ENCODE data around the gene ACVRL1. TPM values are rescaled to one million over a fixed set of nuclear protein-coding genes. Genes with fewer than 3 reads are reported as not detected.
A peak's percentile ranks its signal among the peaks of the same experiment; 100 is the strongest.

ACVRL1 gene
- total RNA-seq, 1 donor from 2014 or later, result 4.9 TPM

DNA sequence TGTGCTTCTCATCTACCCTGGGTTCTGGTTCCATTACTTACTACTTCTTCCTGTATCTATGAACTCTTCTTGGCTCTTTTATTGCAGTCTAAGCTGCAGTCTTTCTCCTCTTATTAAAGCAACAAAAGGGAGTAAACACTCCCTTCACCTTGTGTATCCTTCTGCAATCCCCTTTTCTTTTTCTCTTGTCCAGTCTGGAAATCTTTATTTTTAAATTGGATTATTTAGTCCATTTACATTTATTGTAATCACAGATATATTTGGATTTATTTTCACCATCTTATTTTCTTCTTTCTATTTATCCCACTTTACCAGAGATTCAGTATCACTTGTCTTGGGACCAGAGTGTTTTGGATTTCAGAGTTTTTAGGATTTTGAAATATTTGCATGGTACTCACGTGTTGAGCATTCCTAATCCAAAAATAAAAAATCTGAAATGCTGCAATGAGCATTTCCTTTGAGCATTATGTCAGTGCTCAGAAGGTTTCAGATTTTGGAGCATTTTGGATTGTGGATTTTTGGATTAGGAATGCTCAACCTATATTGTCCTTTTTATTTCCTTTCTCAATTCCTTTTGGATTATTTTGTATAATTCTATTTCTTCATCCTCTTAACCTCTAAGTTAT lies 37.4 kb downstream of the ACVRL1 start:
- ATAC-seq, result no peak

DNA sequence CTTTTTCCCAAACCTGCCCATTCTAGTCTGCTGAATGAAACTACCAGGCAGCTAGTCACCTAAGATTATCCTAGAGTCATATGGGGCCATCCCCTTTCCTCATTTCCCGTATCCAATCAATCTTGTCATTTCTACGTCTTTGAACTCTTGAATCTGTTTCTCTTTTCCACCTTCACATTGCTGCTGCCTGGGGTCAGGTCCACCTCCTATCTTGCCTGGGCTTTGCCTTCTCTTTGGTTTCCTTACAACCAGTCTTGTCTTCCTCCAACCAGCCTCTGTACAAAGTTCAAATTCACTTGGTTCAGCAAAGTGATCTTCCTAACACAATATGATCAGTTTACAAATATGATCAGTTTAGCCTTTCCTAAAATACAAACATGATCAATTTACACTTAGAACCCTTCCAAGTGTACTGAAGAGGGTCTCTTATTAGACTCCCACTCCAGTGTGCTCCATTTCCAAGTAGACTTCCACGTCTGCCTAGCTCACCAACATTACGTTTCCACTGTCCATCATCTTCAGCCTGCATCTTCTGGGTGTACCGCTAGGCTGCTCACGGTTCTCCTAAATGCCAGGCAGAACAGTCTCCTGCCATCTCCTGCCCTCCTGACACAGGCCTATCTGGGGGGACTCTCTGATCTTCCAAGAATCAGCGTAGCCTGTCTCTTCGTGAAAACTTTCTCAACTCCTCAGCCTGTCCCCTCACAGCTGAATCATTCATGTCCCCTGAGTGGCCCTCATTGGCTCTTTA lies 40.1 kb downstream of the ACVRL1 start:
- no peak for ATAC-seq

DNA sequence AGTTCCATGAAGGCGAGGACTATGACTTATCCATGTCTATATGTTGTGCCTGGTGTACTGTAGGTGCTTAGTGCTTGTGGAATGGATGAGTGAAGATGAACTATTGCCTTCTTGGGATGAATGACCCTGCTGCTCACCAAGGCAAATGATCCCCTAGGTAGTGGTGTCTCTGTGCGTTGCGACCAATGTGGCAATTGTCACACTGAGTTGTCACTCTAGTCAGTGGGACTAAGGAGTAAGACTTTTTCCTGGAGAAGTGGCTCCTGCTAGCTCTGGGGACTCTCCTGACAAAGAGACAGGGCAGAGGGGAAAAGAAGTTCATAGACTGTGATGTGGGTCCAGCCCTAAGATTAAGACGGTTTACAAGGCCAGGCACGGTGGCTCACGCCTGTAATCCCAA lies 40.8 kb downstream of the ACVRL1 start:
- no peak for ATAC-seq

DNA sequence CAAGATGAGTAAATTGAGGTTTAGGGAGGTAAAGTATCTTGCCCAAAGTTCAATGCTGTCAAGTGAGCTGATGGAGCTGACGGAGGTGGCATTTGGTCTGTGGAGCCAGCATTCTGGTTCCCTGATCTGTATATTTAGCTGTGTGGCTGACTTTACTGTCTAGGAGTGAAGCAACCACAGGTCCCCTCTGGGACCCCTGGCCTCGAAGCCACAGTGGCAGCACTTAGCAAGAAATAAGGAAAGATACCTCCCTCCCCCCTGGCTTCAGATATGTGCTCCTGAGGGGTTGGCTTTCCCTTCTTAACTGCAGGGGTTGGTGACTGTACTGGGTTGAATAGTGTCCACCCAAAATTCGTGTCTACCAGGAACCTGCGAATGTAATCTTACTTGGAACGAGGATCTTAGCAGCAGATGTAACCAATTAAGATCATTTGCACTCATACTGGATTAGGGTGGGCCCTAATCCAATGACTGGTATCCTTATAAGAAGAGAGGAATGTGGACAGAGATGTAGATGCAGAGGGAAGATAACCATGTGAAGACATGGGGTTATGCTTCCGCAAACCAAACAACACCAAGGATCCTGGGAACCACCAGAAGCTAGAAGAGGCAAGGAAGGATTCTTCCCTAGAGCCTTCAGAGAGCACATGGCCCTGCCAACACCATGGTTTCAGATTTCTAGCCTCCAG lies 42.2 kb downstream of the ACVRL1 start:
- ATAC-seq, result no peak

DNA sequence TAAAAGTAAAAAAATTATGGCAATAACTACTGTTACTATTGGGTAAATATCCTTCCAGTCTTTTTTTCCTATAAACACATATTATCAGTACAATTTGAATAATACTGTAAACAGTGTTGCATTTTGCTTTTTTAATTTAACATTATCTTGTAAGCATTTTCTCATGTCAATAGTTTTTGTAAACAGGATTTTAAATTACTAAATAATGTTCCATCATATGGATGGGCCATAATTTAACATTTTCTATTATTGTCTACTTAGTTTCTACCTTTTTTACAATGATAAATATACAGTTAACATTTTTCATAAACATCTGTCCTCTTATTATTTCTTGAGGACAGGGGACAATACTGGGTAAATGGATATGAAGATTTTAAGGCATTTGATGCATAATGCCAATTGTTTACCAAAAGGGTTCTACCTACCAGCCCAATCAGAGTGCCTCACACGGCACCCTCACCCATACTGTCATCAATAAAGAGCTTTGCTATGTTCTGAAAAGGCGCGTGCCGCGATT lies 43.4 kb downstream of the ACVRL1 start:
- ATAC-seq, result no peak

DNA sequence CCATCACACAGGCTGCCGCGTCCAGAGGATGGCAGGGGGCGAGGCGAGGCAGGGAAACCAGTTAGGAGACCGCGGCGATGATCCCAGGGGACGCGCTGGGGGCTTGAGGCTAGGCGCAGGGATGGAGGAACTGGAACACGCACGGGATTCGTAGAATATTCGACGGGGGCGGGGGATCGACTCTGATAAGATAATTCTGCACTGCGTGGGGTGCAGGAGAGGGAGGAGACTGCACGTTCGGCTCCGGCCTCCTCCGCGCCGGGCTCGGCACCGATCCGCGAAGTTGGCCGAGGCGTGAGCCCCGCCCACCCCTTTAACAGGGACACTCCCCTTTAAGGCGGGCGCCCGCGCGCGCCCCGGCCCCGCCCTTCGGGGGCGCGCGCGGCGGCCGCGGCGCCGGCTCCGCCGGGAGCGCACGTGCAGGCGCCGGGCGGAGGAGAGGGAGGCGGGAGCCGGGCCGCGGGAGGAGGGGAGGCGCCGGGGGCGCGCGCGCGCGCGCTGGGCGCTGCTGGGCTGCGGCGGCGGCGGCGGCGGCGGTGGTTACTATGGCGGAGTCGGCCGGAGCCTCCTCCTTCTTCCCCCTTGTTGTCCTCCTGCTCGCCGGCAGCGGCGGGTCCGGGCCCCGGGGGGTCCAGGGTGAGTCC lies 44.0 kb downstream of the ACVRL1 start, which contains the start of gene ACVR1B:
ACVR1B (plus strand) TSS at position 501 of the 644 bp plus-strand sequence; CDS start at position 546, 45 bp downstream.
- peak; percentile 92 for ATAC-seq

DNA sequence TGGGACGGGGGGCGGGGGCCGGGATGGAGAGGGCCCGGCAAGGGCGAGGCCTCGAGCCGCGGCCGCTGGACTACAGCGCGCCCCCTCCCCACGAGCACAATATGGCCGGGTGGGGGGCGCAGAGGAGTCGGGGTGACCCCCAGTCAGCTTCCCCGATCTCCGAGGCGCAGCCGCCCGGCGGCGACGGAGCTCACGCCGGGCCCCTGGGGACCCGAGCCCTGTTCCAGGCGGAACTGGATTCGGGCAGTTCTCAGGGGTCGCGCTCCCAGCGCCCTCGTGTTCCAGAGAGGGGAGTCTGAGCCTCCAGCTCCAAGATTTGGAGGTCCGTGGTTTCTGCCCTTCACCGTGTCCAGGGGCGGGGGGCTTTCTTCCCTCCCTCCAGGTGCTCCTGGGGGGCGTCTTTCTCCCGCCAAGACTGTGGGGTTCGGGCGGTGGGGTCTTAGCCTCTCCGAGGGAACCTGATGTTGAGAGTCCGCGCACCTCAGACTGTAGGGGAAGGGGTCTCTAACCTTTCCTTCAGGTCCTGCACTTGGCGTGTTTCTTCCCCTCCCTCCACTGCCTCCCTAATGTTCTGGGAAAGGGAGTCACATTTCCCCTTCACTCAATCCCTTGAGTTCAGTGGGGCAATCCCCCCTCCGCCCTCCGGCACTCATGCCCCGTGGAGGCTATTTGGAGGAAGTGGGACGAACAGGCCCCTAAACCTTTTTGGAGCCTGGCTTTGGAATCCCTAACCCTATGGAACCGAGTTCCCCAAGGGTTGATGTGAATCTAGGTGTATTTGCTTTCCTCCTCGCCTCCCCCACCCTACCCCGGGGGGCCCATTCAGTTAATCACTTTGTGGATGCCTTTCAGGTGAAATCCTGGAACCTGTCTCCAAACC lies 44.8 kb downstream of the ACVRL1 start:
- peak; percentile 14 for ATAC-seq

DNA sequence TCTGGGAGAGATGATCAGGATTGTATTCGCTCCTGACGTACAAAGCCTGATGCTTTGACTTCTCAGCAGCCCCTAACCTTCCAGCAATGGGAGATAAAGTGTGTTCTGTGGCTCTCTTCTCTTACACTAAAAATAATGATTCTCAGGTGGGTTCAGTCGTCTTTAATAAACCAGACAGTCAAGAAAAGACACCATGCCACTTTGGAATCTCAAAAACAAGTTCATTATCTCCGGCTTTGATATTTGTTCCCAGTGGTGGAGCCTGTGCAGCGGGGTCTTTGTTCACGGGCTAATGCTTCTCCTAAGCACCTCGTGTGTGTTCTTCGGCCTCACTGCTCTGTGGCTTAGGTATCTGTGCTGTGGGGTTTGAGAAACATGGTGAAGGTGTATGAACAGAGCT lies 45.8 kb downstream of the ACVRL1 start:
- ATAC-seq, result no peak

DNA sequence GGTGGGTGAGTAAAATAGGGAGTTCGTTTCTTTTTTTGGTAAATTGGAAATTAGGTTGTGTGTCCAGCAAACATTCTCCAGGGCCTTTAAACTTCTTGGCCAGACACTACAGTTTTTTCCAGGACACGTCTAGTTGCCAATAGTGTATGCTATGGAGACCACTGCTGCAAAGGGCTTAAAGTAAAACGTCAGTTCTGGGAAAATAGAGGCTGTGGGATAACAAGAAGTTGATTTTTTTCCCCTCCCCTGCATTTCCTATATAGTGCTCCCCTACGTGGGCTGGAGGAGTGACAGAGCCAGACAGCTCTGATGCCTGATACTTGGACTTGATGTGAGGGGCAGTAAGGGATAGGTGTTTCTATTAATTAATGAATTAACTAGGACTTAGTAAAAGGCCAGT lies 46.6 kb downstream of the ACVRL1 start:
- ATAC-seq, result no peak

DNA sequence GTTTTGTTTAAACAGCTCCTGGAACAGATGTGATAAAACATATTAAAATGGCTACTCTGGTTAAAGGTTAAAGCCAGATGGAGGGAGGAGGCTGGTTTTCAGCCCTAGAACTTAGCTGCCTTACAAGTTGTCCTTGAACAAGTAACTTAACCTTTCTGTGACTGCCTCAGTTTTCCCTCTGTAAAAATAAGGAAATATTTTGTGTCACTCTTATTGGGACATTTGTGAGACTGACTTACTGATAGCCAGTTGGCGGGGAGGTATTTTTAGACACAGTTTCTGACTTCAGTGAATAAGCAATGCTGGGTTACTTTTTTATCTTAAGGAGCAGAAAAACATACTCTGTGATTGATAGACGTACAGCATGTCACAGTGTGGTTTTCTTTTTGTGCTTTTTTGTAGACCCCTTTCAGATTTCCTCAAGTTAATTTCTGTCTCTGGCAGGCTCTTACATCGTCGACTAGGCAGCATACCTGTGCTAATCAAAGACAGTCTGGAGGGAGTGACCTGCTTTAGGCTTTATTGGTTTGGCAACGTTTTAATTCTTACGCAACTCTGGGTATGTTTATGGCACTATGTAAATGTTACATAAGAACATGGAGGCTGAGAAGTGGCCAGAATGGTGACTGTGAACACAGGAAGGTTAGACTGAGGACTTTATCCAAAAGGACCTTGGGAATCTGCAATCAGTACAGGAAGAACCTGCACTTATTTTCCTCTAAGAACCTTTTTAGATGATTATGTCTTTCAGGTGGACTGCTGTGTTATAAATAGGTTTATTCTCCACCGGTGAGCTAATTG lies 47.5 kb downstream of the ACVRL1 start:
- peak; percentile 68 for ATAC-seq

DNA sequence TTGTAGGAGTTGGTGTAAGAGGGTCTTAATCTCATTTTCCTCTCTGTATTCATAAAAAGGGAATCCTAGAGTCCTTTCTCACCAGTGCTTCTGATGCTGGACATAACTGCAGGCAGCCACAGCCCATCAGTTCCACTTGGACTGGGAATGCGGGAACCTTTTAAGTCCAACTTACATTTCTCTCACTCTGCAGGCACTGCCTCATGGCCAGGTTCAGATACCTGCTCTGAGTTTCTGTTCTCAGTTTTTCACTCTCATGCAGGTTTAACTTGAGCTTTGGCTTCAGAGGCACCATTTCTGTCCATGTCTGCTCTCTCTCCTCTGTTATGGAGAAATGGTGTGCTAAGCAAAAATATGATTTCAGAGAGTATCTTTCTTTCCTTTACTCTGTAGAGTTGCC lies 48.4 kb downstream of the ACVRL1 start:
- ATAC-seq, result no peak

DNA sequence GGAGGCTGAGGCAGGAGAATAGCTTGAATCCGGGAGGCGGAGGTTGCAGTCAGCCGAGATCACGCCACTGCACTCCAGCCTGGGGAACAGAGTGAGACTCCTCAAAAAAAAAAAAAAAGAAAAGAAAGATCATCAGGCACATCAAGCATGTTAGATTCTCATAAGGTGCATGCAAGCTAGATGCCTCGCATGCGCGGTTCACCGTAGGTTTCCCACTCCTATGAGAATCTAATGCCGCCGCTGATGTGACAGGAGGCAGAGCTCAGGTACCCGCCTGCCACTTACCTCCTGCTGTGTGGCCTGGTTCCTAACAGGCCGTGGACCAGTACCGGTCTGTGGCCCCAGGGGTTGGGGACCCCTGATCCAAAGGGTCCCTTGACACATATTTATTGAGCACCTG lies 51.2 kb downstream of the ACVRL1 start:
- ATAC-seq, result no peak

DNA sequence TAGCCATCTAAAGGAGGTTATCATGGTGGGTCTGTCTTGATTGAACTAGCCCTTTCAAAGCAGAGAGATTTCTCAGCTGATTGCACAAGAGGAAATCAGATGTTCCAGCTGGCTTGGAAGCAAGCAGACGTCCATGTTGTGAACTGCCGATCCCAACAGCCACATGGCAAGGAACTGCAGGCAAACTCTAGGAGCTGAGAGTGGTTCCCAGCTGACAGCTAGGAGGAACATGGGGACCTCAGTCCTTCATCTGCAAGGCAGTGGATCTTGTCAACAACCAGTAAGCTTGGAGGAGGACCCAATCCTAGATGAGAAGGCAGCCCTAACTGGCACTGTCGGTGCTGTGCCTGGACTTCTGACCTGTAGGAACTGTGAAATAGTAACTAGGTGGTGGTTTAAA lies 51.9 kb downstream of the ACVRL1 start:
- no peak for ATAC-seq

DNA sequence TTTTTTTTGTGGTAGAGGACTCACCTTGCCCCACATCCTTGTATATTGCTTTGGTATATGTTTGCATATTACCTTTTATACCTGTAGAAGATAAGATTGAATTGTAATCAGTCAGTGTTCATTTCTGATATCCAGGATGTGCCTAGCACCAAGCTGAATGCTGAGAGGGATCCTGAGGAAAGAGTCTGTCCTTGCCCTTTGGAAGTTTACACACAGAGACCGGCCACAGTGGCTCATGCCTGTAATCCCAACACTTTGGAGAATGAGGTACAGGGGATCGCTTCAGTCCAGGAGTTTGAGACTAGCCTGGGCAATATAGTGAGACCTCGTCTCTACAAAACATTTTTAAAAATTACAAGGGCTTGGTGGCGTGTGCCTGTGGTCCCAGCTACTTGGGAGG lies 52.6 kb downstream of the ACVRL1 start:
- no peak for ATAC-seq

DNA sequence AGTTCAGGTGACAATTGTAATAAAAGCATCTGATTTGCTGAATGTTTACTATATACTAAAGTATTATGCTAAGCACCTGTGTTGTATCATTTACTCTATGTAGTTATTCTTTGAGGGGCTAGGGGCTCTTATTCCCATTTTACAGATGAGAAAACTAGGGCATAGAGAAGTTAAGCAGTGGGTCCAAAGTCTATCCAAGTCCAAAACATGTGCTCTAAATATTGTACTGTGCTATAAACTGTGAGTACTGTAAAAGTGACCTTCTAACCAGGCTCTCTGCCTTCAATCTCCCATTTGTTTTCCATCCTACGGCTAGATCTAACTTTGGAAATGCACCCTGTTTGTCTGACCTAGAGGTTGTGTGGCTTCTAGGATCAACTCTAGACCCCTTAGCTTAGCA lies 53.2 kb downstream of the ACVRL1 start:
- ATAC-seq, result no peak

DNA sequence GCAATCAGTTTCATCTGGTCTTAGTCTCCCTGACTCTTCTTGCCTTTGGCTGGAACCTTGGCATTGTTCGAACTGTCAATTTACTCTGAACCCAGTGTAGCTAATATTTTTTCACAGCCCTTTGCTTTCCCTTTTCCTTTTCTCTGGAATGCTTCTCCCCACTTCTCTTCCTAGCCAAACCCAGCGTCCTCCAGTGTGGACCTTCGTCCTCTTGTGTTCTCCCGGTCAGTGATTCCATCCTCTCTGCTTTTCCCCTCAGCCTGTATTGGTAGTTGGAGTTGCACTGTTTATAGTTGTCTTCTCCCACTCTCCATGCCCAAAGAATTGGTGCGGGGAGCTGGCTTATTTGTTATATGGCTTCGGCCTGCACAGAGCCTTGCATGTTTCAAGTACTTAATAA lies 53.6 kb downstream of the ACVRL1 start:
- ATAC-seq, result no peak

DNA sequence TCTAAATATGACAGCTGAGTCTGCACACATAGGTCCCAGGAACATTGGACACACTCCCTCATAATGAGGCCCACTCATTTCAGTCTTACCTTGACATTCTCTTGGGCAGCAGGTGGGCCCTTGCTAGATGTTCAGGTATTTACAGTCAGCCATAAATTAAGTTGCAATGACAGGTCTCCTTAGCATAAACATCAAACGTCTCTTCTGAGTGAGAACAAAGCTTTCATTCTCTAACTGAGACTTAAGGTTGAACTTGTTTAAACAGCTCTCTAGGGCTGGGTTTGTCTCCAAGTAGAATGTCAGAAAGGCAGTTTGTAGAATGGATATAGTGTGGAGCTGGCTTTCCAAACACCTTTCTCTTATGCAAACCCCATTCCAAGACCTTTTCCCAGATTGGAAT lies 54.5 kb downstream of the ACVRL1 start:
- ATAC-seq, result peak; percentile 74

DNA sequence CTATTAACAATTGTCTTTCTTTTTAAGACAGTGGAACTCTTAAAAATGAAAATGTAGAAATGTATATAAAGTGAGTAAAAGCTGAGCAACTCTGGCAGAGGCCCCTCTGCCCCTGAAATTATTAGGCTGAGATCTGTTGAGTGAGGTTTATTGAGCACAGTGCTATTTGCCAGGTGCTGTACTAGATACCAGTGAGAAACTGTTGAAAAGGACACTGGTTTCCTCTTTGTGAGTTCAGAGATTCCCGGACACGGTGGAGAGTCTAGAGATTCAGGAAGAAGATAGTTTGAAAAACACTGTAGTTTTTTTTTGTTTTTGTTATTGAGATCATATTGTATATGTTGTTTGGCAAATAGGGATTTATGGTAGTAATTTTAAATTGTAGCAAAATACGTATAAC lies 55.4 kb downstream of the ACVRL1 start:
- ATAC-seq, result no peak

DNA sequence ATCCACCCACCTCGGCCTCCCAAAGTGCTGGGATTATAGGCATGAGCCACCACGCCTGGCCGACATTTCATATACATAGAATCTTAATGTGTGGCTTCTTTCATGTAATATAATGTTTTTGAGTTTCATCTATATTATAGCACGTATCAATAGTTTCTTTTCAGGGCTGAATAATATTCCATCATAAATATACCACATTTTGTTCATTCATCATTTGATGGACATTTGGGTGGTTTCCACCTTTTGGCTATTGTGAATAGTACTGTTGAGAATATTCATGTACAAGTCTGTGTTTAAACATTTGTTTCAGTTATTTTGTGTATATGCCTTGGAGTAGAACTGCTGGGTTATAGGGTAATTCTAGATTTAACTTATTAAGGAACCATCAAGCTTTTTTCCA lies 56.2 kb downstream of the ACVRL1 start:
- no peak for ATAC-seq

DNA sequence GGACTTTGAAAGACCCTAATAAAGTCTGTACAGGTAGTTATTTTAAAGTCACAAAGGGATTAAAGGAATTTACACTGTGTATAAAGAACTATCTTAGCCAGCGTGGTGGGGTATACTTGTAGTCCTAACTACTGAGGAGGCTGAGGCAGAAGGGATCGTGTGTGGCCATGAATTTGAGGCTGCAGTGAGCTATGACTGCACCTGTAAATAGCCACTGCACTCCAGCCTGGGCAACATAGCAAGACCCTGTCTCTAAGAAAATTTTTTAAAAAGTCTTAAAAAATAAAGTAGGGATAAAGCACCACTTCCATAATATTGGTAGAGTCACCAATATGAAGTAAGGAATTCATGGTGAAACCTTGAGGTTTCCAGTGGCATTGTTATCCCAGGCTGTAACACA lies 62.3 kb downstream of the ACVRL1 start:
- ATAC-seq, result no peak
